ENCODE data around the gene ANAPC10.
"Not testable (repeated sequence)": the region's sequence is repeated elsewhere in the genome, so short reads cannot be mapped to it uniquely, and the experiment has no call there.

The ANAPC10 gene, protein sequence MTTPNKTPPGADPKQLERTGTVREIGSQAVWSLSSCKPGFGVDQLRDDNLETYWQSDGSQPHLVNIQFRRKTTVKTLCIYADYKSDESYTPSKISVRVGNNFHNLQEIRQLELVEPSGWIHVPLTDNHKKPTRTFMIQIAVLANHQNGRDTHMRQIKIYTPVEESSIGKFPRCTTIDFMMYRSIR

GRCh38 chr4:145097821-145098674 is at the start of gene ANAPC10, which contains the start of gene ABCE1:
Gene ANAPC10, minus strand, starts transcription at chr4:145098196. Its CDS starts 2,097 bp downstream, at chr4:145096099.
Gene ABCE1, plus strand, starts transcription at chr4:145098311. Its CDS starts 6,102 bp downstream, at chr4:145104413.
- no peak; the same call in 1 of the 2 replicates for TF ChIP-seq CTCF (IDR thresholded peaks at IDR 0.05; ENCODE audit: low read length)
- TF ChIP-seq EZH2 (IDR thresholded peaks at IDR 0.05; ENCODE audit: borderline replicate concordance, low read length): no peak
- peaks cover 80% of the 10 kb centered on the region for H3K79me2 ChIP-seq (ENCODE audit: insufficient read depth, low read length)
- no peaks in the 10 kb centered on the region for H3F3A ChIP-seq (ENCODE audit: insufficient read depth, low read length)

DNA sequence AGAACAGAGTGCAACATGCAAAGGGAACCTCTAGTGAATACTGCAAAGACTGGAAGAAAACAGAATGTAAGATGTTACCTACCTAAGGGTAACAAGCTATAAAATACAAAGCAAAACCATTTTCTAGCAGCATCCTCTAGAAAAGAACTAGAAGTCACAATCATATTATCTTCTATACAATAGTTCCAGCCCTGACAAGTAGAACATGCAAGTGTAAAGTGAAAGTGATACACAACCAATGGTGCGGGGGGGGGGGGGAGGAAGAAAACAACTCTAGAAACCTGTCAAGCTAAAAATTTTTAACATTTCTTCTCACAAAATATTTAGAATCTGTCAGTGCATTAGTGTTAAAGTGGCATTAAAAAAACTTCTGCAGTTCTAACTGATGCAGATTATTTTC is 38.2 kb upstream of the ANAPC10 start:
- not testable (repeated sequence) for H3K27ac ChIP-seq (ENCODE audit: low read depth, low read length, poor library complexity, severe bottlenecking); H3K27me3 ChIP-seq (ENCODE audit: insufficient read depth, low read length)

More at GRCh38 chr4:145097821-145098674, at the start of gene ANAPC10, which contains the start of gene ABCE1:
- Histone ChIP-seq H3K9ac (ENCODE audit: low read length) (peak within 1 kb of the TSS; percentile 86), H3K27me3 (ENCODE audit: insufficient read depth, low read length) (no peaks in the 10 kb centered on the region), H2AFZ (ENCODE audit: low read length) (no peak within 1 kb of the TSS), H3K27ac (ENCODE audit: low read depth, low read length, poor library complexity, severe bottlenecking) (peak within 1 kb of the TSS; percentile 76), H3K36me3 (ENCODE audit: insufficient read depth, low read length) (peaks cover 38% of the 10 kb centered on the region), H3K4me2 (ENCODE audit: low read length) (peak within 1 kb of the TSS; percentile 99), H4K20me1 (ENCODE audit: insufficient read depth, low read length) (no peaks in the 10 kb centered on the region), H3K9me2 (ENCODE audit: low read depth, low read length) (no peaks in the 10 kb centered on the region), H3K4me1 (ENCODE audit: insufficient read depth, low read length, severe bottlenecking) (peaks cover 50% of the 10 kb centered on the region), H3K4me3 (ENCODE audit: low read depth, low read length, poor library complexity, severe bottlenecking) (peak within 1 kb of the TSS; percentile 77), H3K9me3 (ENCODE audit: low read length) (peaks cover 8% of the 10 kb centered on the region; the same call in 1 of the 2 replicates)

DNA sequence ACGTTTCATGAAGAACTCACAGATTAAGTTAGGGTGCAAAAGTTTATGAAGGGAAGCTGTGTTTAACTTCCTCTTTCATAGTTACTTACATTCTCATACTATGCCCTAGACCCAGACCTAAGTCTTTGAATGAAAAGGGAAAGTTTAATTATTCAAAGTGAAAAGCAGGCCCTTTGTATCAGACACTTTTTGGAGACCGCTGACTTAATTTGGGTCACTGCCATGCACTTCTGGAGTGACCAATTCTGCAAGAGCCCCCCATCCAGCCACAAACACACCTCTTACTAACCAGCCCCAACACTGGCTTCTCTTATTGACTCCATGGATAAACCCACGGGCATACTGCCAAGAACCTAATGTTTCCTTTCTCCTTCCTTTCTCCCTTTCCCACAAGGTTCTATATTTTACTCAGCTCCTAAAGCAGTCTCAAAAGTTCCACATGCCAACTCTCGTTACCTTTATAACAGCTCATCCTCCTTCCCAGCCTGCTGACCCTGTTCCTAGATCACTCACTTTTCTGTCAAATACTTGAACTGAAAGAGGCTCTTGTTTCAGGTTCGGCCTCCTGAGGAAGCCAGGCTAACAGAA is 34.6 kb upstream of the ANAPC10 start:
- TF ChIP-seq EZH2 (IDR thresholded peaks at IDR 0.05; ENCODE audit: borderline replicate concordance, low read length) (no peak), CTCF (IDR thresholded peaks at IDR 0.05; ENCODE audit: low read length) (no peak)
- Histone ChIP-seq H3K4me2 (ENCODE audit: low read length) (no peak overlapping the region), H2AFZ (ENCODE audit: low read length) (no peak overlapping the region)

More for the DNA sequence above, 38.2 kb upstream of the ANAPC10 start:
- not testable (repeated sequence) for H3K9me2 ChIP-seq (ENCODE audit: low read depth, low read length); H3K9ac ChIP-seq (ENCODE audit: low read length); H3K79me2 ChIP-seq (ENCODE audit: insufficient read depth, low read length); H3K4me2 ChIP-seq (ENCODE audit: low read length); H3K4me3 ChIP-seq (ENCODE audit: low read depth, low read length, poor library complexity, severe bottlenecking); H3F3A ChIP-seq (ENCODE audit: insufficient read depth, low read length); H3K9me3 ChIP-seq (ENCODE audit: low read length); H4K20me1 ChIP-seq (ENCODE audit: insufficient read depth, low read length); H2AFZ ChIP-seq (ENCODE audit: low read length)
- peaks cover 59% of the 10 kb centered on the region for H3K36me3 ChIP-seq (ENCODE audit: insufficient read depth, low read length)
- peaks cover 20% of the 10 kb centered on the region for H3K4me1 ChIP-seq (ENCODE audit: insufficient read depth, low read length, severe bottlenecking)

More for the DNA sequence above, 34.6 kb upstream of the ANAPC10 start:
- H3K9me2 ChIP-seq (ENCODE audit: low read depth, low read length): no peaks in the 10 kb centered on the region
- H3K9ac ChIP-seq (ENCODE audit: low read length): no peak overlapping the region
- H3F3A ChIP-seq (ENCODE audit: insufficient read depth, low read length): 0 out of 2 replicates have a peak, but pooled peaks cover 5% of the 10 kb centered on the region
- H3K27me3 ChIP-seq (ENCODE audit: insufficient read depth, low read length): no peaks in the 10 kb centered on the region
- H3K27ac ChIP-seq (ENCODE audit: low read depth, low read length, poor library complexity, severe bottlenecking): peak overlapping the region; percentile 5
- no peaks in the 10 kb centered on the region for H4K20me1 ChIP-seq (ENCODE audit: insufficient read depth, low read length)
- H3K9me3 ChIP-seq (ENCODE audit: low read length): no peaks in the 10 kb centered on the region
- no peak overlapping the region for H3K4me3 ChIP-seq (ENCODE audit: low read depth, low read length, poor library complexity, severe bottlenecking)
- no peaks in the 10 kb centered on the region for H3K79me2 ChIP-seq (ENCODE audit: insufficient read depth, low read length)
- peaks cover 52% of the 10 kb centered on the region for H3K36me3 ChIP-seq (ENCODE audit: insufficient read depth, low read length)
- H3K4me1 ChIP-seq (ENCODE audit: insufficient read depth, low read length, severe bottlenecking): peaks cover 20% of the 10 kb centered on the region
